GM20431 (cell line): Measurements from ENCODE around the gene GOLGA2.
"Not testable (repeated sequence)": the region's sequence is repeated elsewhere in the genome, so short reads cannot be mapped to it uniquely, and the experiment has no call there.

Experiments used
- in situ Hi-C: fragments of 300-500 bp; cut with MseI, MboI; formaldehyde crosslinking; loops from one replicate; pipeline ENCODE4 v1.15.0; 2020; ENCODE audit warnings: low sequenced_read_pairs; ENCODE audit not compliant: unreplicated experiment

GOLGA2 gene

GRCh38 chr9:128245421-128246151 is 30.2 kb downstream of the GOLGA2 start:
- in situ Hi-C loops = no loop called here

- in situ Hi-C loops = no loop called here
Measured at GRCh38 chr9:128244837-128245231, 31.0 kb downstream of the GOLGA2 start.

GRCh38 chr9:128244091-128244836 is 31.5 kb downstream of the GOLGA2 start:
- in situ Hi-C loops = no loop called here

- in situ Hi-C loops = no loop called here
Measured at GRCh38 chr9:128243215-128244018, 32.4 kb downstream of the GOLGA2 start.

- in situ Hi-C loops = no loop called here
Measured at GRCh38 chr9:128242828-128243214, 33.0 kb downstream of the GOLGA2 start.

GRCh38 chr9:128242124-128242523 is 33.7 kb downstream of the GOLGA2 start:
- in situ Hi-C loops = no loop called here

GRCh38 chr9:128233817-128234406 is 41.9 kb downstream of the GOLGA2 start:
- in situ Hi-C loops = no loop called here

- in situ Hi-C loops = no loop called here
Measured at GRCh38 chr9:128232528-128233428, 43.0 kb downstream of the GOLGA2 start.

- in situ Hi-C loops = no loop called here
Measured at GRCh38 chr9:128231638-128232527, 43.9 kb downstream of the GOLGA2 start.

- in situ Hi-C loops = not testable (repeated sequence)
Measured at GRCh38 chr9:128230897-128231296, 44.9 kb downstream of the GOLGA2 start.

- in situ Hi-C loops = no loop called here
Measured at GRCh38 chr9:128226412-128226801, 49.4 kb downstream of the GOLGA2 start.

GRCh38 chr9:128225770-128226411 is 49.9 kb downstream of the GOLGA2 start:
- in situ Hi-C loops = no loop called here

- in situ Hi-C loops = no loop called here
Measured at GRCh38 chr9:128224877-128225276, 50.9 kb downstream of the GOLGA2 start.

GRCh38 chr9:128222880-128223670 is 52.7 kb downstream of the GOLGA2 start:
- in situ Hi-C loops = no loop called here

GRCh38 chr9:128222026-128222425 is 53.8 kb downstream of the GOLGA2 start:
- in situ Hi-C loops = no loop called here

- in situ Hi-C loops = no loop called here
Measured at GRCh38 chr9:128219831-128220230, 56.0 kb downstream of the GOLGA2 start.
